ENCODE results near the gene BEAN1.

- TF ChIP-seq GATA2 (IDR thresholded peaks at IDR 0.05; ENCODE audit: low read depth, low read length) = no peak
- no peak for TF ChIP-seq GATA3 (IDR thresholded peaks at IDR 0.05; ENCODE audit: low read depth, low read length)
Measured at GRCh38 chr16:66382966-66383299, 44.2 kb upstream of the BEAN1 start.

All from SH-SY5Y (cell line).